HTERT RPE-1 (cell line): ENCODE data around the gene GFAP.

Experiments
- in situ Hi-C: fragments of 300-500 bp; cut with MboI; formaldehyde crosslinking; loops from 4 replicates; pipeline ENCODE4 v1.14.3; 2020; ENCODE audit warnings: low sequenced_read_pairs

Gene GFAP

DNA sequence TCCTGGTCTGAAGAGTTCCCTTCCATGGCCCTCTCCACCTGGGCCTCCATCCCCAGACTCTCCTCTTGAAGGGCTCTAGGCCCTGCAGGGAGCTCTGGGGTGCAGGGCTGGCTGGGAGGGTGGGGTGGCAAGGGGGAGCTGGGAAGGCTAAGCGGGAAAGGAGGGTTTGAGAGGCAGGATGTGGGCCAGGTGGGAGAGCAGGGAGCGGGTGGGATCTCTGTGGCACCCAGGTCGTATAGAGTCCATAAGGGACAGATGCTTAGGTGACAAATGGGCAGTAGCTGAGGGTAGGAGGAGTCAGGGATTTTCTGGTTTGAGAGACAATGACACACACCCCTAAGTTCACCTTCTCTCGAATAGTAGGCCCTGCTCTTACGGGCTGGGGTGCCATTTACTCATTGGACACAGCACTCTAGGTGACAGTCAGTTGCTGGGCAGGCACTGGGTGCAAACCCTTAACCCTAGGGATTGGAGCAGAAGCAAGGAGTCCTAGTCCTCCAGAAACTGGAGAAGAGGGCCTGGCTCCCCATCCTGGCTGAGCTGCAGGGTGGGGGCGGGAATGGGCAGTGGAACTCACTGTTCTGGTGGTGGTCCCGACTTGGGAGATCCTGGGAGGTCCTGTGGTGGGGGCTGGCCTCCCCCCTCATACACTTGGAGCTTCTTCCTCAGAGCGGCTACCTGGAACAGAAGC is 16.9 kb upstream of the GFAP start:
- in situ Hi-C loops: no loop called here

DNA sequence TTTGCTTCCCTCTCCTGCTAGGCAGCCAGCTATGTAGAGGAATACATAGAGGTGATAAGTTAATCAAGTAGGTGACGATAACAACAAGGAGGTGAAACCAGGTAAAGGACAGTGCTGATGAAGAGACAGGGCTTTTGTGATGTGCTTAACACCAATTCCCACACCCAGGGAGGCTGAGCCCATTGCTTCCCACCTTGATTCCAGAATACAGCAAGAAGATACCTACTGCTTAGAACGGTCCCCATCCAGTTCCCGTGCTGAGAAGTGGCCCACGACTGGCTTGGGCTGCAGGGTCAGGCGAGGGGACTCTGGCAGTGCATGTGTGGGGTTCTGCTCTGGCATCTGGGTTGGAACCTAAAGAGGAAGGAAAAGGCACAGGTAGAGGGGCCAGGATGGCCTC is 16.1 kb upstream of the GFAP start:
- in situ Hi-C loops: no loop called here

DNA sequence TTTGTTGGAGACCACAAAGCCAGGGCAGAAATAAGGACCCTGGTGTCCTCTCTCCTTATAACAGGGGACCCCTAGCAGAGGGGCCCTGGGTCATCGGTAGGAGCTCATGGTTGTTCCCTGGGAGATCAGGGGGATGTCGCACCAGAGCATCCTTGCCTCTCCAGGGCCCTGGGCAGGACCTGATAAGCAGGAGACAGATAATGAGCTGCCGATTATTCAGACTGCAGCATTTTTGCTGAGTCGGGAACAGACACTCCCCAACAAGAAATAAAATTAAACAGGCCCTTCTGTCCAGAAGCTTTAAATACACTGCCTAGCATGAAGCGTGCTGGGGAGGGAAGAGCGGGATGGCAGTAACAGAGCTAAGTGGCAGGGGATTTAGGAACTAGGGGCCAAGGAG is 15.4 kb upstream of the GFAP start:
- in situ Hi-C loops: no loop called here

DNA sequence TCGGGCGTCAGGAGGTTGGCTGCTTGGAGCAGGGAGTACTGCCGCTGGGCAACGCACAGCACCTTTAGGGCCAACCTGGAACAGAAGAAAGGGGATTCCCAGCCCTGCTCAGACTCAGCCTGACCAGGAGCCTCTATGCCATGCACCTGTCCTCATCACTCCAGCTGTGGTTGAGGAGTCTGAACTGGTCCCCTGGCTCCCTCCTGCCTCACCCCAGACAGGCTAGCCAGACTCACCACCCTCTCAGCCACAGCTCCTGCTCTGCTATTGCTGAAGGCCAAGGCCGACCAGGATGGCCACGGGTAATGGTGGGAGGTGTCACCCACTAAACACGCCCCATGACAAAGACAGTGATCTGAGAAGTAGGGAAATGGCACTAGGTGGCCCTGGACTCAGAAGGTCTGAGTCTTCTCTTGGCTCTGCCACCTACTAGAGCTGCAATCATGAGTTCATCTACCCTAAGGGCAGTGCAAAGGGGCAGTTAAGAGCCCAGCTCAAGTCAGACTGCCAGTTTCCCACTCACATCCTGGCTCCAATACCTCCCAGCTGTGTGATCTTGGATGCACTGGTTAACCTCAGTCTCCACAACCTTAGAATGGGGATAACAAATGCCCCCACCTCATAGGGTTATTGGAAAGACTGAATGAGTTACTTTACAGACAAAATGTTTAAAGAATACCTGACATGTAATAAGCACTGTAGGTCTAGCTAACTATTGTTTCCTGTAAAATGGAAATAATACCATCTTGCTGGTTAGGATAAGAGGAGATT is 13.8 kb upstream of the GFAP start:
- in situ Hi-C loops: no loop called here

DNA sequence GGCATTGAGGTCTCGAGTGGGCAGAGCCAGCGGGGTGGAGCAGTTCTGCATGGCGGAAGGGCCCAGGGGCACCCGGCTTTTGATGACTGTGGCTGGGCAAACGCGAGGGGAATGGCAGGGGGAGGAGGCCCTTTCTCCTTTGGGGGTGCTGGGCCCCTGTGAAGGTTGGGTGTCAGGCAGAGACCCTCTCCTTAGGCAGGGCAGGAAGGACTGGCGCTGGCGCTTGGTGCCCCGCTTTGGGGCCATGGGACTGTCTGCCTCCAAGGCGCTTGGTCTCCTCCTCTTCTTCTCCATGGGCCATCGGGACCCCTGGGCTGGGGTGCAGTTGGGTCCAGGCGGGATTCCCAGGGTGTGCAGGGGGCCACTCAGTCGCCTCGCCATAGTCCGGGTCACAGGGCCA is 12.8 kb upstream of the GFAP start:
- in situ Hi-C loops: no loop called here

DNA sequence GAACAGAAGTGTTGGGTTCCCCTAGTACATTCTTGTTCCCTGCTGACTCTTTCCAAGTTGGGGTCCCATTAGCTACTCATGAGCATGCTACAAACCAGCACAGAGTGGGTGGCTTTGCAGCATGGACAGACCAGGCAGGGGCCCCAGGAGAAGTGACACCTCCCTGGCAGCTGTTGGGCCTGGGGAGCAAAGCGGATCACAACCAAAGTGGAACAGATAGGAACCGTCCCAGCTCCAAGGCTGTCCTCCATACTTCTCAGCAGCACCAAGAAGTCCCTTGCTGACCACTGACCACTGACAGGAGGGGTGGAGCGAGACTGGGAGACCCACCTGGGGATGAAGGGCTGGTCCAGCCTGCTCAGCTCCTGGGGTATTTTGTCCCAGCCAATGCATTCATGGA is 12.4 kb upstream of the GFAP start:
- in situ Hi-C loops: no loop called here

DNA sequence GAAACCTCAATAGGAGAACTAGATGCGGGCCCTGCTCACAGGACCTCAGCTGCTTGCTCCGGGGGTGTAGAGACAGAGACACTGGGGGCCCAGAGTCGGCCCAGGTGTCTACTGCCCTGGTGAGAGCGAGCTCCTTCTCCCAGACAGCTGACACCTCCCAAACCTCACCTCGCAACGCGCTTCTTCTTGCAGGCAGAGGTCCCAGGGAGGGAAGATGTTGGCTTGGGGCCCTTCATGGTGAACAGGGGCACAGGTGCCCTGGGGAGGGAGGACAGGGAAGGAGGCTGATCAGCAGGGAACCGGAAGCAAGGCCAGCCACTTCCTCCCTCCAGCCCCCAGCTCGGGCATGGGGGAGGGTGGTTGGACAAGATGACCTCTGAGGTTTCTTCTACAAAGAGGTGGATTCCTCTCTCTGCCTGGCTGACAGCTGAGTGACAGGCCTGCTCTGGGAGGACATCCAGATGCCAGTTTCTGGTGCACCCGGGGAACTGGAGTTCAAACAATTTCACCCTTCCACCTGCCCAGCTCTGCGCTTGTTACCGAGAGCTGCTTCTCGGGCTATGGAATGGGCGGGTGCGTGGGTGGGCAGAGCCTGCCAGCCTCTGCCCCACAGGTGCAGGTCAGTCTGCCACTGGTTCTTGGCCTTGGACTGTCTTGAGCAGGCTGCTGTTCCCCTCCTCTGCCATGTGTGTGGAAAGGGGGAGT is 11.7 kb upstream of the GFAP start:
- in situ Hi-C loops: no loop called here

DNA sequence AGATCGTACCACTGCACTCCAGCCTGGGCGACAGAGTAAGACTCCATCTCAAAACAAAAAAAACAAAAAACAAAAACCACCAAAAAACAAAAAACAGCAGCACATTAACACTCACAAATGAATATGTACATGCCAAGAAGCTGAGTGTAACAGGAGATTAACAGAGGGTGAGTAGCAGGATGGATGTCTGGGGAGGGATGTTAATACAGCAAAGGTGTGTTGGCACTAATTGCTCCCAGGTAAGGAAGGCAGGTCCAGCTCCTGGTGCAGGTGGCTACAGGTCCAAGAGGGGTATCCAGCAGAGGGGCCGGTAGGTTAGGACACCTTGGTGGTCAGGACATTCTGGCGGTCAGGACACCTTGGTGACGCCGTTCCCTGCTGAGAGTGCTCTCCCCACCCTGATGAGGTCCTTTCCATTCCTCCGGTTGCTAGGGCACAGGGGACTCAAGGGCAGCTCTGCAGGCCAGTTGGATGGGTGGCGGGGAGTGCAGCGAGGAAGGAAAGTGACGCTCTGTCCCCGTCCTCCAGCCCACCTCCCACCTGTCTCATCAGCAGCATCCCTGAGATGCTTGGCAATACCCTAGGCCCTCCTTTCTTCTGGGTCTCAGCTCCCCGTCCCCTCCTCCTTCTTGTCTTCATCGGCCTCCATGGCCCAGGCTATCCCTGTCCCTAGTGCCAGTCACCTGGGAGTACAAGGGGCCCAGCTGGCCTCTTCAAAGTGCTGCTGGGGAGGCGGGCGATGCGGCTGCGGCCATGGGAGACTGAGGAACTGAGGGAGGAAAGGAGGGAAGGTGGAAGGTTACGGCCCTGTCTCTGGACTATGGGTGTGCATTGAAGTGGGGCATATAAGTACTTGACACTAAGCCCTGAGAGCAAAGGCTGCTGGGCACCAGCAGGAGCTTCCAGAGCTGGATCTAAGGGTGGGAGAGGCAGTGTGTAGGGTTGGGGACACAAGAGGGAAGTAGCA is 10.7 kb upstream of the GFAP start:
- in situ Hi-C loops: no loop called here

DNA sequence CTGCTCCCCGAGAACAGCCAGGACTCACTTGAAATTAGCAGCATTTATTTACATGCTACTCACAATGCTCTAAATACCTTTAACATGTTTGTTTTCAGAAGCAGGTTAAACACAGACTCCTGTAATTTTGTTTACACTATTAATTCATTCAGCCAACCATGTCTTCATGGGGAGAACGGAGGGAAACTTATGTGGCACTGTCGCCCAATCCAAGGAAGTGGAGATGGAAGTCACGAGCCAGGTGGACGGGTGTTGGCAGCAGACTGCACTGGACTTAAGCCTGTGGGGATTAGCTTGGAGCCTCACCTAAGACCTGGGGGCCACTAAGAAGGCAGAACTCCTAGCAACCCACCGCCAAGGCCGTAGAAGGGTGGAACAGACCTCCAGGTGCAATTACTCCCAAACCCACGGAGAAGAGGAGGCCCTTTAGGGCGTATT is 8.8 kb upstream of the GFAP start:
- in situ Hi-C loops: no loop called here

DNA sequence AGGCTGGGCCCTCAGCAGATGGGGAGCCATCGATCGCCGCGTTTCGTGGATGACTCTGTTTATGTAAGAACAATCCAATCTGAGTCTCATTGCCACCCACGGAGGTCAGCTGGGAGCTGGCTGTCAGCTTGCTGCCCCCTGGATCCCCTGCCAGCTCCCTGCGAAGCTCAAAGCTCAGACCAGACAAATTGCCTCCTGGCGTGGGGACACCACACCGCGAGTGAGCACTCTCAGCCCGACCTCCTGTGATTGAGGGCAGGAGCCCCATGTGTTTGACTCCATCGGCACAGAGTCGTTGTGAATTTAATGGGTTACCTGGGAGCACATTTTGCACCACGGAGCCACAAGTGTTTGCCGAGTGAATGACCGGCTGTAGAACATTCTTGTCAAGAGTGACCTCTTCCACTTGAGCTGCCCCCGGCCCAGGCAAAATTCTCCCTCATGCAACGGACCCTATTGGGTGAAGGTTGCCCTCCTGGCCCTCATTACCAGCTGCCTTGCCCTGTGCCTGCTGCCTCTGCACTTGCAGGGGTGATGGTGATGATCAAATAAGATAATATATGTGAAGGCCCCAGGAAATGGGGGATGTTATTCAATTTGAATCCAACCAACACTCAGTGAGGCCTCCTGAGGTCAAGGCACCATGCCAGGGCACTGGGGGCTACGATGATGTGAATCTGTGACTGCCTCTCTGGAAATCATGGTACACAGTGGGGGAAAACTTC is 7.6 kb upstream of the GFAP start:
- in situ Hi-C loops: no loop called here

DNA sequence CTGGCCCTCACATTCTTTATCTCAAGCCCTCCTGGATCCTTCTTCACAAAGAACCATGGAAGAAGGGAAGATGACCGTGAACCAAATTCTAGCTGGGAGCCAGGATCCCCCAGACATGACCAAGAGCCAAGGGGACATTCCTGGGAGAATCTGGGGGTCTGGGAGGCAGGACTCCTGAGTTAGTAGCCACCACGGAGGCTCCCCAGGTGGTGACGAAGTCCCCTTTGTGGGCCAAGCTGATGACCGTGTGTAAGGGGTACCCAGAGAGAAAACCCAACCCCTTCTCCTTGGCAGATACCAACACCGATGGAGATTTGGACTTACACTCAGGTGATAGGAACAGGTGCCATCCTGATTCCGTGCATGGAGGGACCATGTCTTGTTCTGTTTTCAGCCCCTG is 6.8 kb upstream of the GFAP start:
- in situ Hi-C loops: no loop called here

DNA sequence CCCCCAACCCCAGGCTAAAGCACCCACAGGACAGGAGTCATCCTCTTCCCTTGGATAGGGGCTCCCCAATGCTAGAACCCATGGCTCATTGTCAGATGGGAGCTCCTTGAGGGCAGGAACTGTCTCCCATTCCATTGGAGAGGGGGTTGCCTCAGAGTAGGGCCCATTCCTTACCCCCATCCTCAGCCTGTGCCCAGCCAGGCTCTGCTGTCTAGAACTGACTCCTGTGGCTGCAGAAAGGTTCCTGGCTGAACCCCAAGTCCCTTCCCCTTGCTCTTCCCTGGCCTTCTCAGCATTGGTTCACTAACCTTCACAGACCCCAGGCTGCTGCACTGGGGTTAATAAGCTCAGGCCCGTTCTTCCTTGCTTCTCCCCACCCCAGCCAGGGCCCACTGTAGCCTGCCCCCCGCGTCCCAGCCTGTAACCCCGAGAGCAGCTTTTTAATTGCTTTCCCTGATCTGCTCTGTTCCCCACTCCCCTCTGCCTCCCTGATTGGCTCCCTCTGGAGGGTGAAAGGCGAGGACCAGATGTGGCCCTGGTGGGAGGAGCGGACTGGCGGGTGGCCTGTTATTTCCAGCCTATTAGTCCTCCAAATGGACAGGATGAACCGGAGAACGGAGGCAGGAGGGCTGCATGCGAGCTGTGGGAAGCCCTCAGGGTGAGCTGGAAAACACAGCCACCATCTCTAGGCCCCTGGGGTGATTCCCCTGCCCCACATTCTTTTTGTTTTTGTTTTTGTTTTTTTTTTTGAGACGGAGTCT is 6.0 kb upstream of the GFAP start:
- in situ Hi-C loops: no loop called here

DNA sequence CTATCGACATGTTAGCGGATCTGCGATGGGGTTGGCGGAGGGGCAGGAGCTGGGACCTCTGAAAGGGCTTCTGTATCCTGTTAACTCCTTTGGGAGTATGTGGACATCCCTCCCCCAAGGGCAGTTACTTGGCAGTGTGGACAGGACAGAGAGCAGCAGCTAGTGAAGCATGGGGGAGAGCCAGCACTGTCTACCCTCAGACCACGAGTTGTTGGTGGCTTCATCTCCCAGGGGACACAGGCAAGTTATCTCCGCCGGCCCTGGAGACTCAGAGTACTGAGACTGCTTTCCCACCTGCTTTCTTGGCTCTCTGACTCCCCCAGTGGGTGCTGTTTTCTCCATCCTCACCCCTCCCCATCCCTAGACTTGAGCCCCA is 5.3 kb upstream of the GFAP start:
- in situ Hi-C loops: no loop called here

DNA sequence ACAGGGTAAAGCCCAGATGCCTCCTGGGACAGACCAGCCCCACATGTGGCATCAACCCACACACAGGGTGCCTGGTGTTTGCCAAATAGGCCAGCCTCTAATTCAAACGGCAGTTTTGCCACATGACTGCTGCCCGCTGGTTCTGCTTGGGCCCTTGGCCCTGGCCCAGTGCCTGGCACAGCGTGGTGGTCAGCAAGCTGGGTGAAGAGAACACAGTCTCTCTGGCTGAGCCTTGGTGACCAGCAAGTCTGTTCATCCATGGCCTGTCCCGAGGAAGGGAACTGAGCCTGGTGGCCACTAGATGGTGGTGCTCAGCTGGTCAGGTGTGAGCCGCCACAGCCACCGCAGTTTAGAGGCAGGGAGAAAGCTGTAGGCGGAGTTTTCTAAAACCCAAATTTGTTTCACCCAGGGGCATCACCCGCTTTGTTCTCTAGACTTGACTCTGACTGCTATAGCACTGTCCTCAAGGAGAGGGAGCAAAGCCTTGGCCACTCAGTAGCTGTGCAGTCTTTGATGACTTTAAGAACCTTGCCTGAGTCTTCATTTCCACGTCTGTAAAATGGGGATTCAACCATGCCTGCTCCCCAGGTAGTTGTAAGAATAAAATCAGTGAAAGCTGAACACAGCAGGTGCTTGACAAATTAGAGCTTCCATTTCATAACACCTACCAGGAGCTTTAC is 4.7 kb upstream of the GFAP start:
- in situ Hi-C loops: no loop called here

DNA sequence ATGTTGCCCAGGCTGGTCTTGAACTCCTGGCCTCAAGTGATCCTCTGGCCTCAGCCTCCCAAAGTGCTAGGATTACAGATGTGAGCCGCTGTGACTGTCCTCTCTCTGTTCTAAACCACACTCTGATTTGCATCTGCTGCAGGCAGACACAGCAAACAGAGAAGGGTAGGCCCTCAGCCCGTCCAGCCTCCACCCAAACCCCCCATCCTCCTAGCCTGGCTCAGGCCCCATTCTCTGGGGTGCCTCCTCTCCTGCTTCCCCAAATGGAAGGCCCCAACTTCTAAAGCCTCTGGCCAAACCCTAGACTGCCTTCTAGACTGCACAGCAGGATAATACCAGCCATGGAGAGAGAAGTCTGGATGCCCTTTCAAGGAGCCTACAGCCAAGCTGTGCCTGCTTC is 4.1 kb upstream of the GFAP start:
- in situ Hi-C loops: no loop called here

DNA sequence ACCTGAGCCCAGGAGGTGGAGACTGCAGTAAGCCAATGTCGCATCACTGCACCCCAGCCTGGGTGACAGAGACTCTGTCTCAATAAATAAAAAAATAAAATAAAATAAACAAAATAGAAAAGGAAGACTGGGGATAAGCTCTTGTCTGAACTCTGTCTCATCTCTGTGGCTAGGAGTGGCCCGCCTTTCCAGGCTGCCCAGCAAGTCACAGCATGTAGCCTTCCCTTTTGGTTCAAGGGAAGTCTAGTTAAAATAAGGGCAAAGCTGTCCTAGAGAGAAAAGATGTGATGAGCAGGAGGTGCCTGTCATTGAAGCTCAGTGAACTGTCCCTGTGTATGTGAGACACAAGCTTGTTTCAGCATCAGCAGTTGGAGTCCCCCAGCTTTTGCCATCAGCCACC is 2.7 kb upstream of the GFAP start:
- in situ Hi-C loops: no loop called here

DNA sequence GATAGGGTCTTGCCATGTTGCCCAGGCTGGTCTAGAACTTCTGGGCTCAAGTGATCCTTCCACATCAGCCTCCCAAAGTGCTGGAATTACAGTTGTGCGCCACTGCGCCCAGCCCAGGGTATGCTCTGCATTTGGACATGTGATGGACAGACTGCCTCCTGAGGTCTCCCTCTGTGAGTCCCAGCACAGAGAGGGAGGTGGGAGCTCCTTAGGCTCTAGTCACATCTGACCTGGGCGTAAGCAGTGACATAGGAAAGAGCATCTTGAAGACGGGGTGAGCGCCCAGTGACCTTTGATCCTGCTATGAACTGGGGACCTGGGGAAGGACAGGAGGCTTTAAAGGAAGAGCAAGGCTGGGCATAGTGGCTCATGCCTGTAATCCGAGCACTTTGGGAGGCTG is 2.2 kb upstream of the GFAP start:
- in situ Hi-C loops: no loop called here

DNA sequence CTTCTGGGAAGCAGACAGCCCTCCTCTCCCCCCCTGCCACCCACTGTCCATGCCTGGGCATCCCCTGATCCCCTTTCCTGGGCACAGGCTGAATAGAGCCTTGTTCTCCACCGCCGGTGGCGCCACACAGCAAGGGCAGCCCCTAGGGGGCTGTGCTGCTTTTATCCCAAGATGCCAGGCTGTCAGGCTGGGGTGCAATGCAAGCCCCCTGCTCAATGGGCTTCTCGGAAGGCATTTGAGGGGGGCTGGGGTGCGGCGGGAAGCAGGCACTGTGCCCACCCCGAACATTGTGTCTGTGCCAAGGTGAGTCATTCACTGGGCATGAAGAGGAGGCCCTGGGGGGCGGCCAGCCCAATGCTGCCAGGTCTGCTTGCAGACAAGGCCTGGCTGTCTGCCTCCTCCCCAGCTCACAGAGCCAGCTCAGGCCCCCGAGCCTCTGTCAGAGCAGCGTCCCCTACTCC is 1.5 kb upstream of the GFAP start:
- in situ Hi-C loops: no loop called here
